Activated CD4-positive, CD25-positive, alpha-beta regulatory T cell (primary cell): ENCODE results near the gene VTI1B.
"Not testable (repeated sequence)": the region's sequence is repeated elsewhere in the genome, so short reads cannot be mapped to it uniquely, and the experiment has no call there.

Experiments
- DNase-seq, 4 experiments: peaks; one replicate each; lab custom pipeline; 2025; lab: John Stamatoyannopoulos, UW

VTI1B gene, protein sequence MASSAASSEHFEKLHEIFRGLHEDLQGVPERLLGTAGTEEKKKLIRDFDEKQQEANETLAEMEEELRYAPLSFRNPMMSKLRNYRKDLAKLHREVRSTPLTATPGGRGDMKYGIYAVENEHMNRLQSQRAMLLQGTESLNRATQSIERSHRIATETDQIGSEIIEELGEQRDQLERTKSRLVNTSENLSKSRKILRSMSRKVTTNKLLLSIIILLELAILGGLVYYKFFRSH

GRCh38 chr14:67674480-67675218 lies at the start of gene VTI1B:
VTI1B (minus strand) TSS chr14:67674632; CDS start chr14:67674489, 143 bp downstream.
- peak; percentile 61 to 72 (median 70) for DNase-seq

GRCh38 chr14:67722293-67722692 lies 47.9 kb upstream of the VTI1B start:
- no peak for DNase-seq

GRCh38 chr14:67721875-67722274 lies 47.4 kb upstream of the VTI1B start:
- DNase-seq, result no peak

GRCh38 chr14:67719866-67720265 lies 45.4 kb upstream of the VTI1B start:
- no peak for DNase-seq

- not testable (repeated sequence) for DNase-seq
Measured at GRCh38 chr14:67719385-67719784, 45.0 kb upstream of the VTI1B start.

DNA sequence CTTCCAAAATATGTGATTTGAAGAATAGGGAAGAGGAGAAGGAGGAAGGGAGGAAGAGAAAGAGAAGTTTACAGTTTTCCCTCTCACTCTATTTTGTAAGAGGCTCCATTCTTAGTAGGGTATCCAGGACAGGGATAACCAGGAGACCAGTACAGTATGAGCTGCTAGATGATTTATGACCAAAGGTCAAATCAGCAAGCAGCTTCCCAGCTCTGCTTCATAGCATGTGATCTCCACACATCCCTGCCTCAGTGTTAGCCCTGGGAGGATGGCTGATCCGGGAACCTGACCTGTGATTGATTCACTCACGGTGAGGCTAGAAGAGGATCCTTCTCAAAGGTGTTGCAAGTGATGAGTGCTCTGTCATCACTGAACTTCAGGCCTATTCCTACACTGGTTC lies 43.8 kb upstream of the VTI1B start:
- DNase-seq, result no peak

DNA sequence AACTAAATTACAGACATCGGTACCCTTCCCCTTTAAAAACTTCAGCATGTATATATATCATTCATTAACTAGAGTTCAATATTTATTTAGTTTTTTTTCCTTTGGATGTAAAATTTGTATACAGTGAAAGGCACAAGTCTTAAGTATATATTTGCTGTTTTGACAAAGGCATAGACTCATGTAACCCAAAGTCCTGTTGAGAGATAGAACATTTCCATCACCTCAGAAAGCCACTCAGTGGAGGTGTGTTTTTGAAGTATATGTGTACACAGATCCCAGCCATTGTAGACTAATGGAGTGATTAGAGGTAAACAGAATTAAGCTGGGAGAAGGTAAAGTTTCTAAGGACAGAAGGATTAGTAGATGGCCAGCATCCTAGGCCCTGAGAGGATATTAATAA lies 42.6 kb upstream of the VTI1B start:
- no peak for DNase-seq

DNA sequence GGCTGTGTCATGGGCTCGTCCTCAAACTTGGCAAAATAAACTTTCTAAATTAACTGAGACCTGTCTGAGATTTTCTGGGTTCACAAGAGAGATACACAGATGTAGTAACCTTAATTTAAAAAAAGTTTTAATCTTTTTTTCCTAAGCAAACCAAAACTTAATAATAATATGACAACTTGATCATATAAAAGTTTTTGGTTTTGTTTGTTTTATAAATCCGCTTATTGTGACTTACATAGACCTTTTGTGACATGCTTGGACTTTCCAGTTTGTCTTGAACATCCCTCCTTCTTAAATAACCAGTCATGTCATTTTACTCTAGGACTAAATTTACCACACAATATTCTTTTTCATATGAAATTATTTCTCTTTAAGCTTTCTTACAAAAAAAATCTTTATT lies 35.8 kb upstream of the VTI1B start:
- DNase-seq, result no peak

GRCh38 chr14:67709796-67710195 lies 35.4 kb upstream of the VTI1B start:
- not testable (repeated sequence) for DNase-seq

GRCh38 chr14:67709346-67709745 lies 34.9 kb upstream of the VTI1B start:
- DNase-seq, result not testable (repeated sequence)

DNA sequence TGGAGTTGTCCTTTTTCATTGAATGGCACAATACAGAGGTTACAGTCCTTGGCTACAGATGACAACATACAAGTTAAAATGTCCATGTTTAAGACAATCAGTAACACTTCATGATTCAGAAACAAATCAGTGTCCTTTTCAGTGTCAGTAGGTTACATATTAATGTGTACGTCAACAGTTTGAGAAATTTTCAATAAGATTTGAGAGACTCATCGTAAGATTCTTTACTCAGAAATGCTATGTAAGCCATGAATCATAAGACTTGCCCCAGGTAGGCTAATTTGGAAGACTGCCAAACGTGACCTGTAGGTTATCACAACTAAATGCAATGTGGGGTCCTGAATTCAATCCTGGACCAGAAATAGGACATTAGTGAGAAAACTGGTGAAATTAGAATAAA lies 30.8 kb upstream of the VTI1B start:
- DNase-seq, result no peak

DNA sequence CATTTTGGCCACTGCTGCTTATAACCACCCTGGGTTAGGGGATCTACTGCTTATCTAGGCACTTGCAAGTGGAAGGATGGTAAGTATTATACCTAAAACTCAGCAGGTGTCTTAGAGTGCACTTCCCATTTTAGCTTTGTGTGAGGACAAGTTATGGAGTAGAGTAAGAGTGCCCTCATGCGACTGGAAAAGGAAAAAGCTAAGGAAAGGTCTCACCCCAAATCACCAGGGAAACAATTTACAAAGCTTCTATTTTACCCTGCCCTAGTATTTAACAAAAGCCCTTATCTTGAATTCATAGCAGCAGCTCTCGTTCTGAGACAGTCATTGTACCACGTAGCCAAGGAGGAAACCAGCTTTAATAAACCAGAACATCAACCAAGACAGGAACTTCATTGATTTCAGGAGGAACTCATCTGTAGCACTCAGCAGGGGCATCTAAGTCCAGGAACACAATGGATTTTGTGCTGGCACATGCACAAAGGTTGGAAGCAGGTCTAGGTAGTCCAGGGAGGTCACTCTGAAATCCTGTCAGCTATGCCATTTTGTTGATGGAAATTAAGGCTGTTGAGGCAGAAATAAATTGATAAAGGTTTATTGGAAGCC lies 30.2 kb upstream of the VTI1B start:
- DNase-seq, result no peak

DNA sequence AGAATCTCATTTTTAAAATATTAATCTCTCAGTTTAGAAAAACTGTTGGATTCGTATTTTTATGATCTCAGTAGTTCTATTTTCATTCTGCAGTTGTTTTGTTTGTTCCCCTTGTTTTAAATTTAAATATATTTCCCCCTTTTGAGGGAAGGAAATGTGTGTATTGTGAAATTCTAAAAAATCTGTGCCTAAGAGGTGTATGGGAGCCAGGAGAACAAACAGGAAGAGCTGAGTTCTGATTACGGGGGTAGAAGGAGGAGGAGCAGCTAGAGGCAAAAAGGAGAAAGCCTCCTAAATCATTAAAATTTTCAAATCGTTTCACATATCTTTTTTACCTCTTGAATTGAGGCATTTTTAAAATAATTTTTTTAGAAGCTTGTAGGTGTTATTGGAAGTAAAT lies 29.6 kb upstream of the VTI1B start:
- DNase-seq, result no peak

DNA sequence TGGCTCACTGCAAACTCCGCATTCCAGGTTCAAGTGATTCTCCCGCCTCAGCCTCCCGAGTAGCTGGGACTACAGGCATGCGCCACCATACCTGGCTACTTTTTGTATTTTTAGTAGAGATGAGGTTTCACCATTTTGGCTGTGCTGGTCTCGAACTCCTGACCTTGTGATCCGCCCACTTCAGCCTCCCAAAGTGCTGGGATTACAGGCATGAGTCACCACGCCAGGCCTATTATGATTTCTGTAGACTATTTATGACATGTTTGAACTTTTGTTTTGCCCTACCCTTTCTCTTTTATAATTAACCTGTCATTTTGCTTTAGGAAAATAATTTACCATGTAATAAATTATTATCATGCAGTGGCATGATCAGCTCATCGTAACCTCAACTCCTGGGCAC lies 27.1 kb upstream of the VTI1B start, which contains the start of gene RDH12:
Gene RDH12, plus strand, starts transcription at position 395 of the 400 bp plus-strand sequence. CDS start 20,757 bp downstream, outside the sequence.
- not testable (repeated sequence) for DNase-seq

GRCh38 chr14:67698179-67698578 lies 23.7 kb upstream of the VTI1B start:
- no peak for DNase-seq

GRCh38 chr14:67697006-67697405 lies 22.6 kb upstream of the VTI1B start:
- no peak for DNase-seq

DNA sequence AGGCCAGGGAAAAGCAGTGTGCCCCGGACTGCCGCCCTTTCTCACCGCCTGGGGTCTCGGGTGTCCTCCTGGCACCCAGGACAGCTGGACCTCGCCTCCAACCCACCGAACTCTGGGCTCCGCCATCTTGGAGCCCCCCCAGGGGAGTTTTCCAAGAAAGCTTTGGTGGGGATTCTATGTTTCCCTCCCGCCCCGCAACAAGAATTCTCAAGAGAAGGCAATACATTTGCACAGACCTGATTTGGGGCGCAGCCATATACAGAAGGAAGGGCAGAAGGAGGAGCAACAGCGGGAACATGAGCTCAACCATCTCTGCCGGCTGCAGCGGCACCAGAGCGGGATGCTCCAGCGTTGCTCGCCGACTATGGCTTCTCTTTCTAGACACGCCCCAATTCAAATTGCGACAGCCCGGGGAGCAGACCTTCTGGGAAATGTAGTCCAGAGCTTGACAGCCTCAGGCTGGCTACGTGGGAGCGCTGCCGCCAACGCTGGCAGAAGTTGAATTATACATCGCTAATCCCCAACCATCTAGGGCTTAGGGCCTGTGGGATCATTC lies 21.0 kb upstream of the VTI1B start, which contains the start of gene RDH11:
Gene RDH11, minus strand, starts transcription at position 371 of the 556 bp plus-strand sequence. Its CDS starts 61 bp downstream, at position 310.
- DNase-seq, result peak; percentile 52 to 59 (median 56)

DNA sequence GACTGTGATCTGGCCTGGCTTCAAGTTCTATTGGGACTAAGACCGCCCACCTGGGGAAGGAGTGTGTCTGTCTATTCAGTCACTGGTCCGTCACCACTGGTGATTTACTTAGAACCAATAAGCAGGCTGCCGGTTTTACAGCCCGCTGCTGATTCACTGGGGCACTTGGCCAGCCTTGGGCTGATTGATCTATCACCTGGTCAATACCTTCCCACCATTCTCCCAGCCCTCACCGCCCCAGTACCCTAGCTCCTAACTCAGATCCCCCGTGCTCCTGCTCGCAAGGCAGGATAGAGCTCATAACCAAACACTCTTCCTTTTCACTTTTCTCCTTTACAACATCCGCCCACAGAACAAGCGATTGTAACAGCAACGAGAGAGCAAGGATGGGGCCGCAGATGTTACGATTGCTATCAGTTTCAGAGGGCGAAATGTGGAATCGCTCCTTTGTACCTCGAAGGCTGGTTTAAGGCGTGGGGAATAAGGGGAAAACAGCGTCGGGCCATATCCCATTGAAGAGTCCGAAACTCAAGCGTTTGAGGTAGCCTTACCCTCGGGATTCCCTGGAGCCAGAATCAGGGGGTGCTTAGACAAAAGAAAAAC lies 20.5 kb upstream of the VTI1B start:
- peak; percentile 10 to 46 (median 21) for DNase-seq

DNA sequence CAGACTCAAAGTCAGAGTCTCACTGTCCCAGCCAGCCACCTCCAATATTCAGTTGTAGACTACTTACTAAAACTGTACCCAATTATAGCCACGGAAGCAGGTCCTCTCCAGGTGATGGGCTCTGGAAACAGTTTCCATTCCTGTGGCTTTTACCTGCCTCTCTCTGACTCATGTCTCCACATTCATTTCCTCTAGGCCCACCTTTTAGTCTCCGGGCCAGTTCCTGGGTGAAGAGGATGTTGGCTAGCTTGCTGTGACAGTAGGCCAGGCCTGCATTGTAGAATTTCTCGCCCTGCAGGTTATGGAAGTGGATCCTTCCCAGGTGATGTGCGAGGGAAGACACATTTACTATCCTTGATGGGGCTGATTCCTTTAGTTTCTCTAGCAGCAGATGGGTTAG lies 15.6 kb upstream of the VTI1B start:
- no peak for DNase-seq

GRCh38 chr14:67683842-67684241 lies 9.4 kb upstream of the VTI1B start:
- DNase-seq, result no peak

GRCh38 chr14:67680941-67681340 lies 6.5 kb upstream of the VTI1B start:
- no peak for DNase-seq

- no peak for DNase-seq
Measured at GRCh38 chr14:67680121-67680602, 5.7 kb upstream of the VTI1B start.
